Activated CD4-positive, alpha-beta memory T cell treated with anti-CD3 and anti-CD28 coated beads for 36 hours (primary cell): ENCODE measurements around the gene BTN3A1. TPM values are rescaled to one million over a fixed set of nuclear protein-coding genes. Genes with fewer than 3 reads are reported as not detected.
"Not testable (repeated sequence)": the region's sequence is repeated elsewhere in the genome, so short reads cannot be mapped to it uniquely, and the experiment has no call there.

ENCODE experiments used
- CTCF ChIA-PET: fragments of 350-600 bp; sonication (Branson Sonifier 250); formaldehyde crosslinking; loops from one replicate; lab custom pipeline; 2021; ENCODE audit warnings: antibody characterized with exemption, inconsistent platforms; lab: Charles Lee
- POLR2A ChIA-PET: fragments of 350-600 bp; sonication (Branson Sonifier 250); formaldehyde crosslinking; loops from one replicate; lab custom pipeline; 2021; ENCODE audit warnings: antibody characterized with exemption; lab: Charles Lee
- DNase-seq: peaks from one replicate; pipeline ENCODE4 v3.0.0-alpha.2; 2020
- H3K27ac Mint-ChIP-seq: one replicate; pipeline ENCODE4 v1.8.0; 2021; ENCODE audit warnings: mixed read lengths
- H3K27me3 Mint-ChIP-seq: one replicate; pipeline ENCODE4 v1.8.0; 2021; ENCODE audit warnings: mixed read lengths
- H3K36me3 Mint-ChIP-seq: one replicate; pipeline ENCODE4 v1.8.0; 2021; ENCODE audit warnings: mixed read lengths
- H3K4me1 Mint-ChIP-seq: one replicate; pipeline ENCODE4 v1.8.0; 2021; ENCODE audit warnings: low read depth, mixed read lengths
- H3K4me3 Mint-ChIP-seq: one replicate; pipeline ENCODE4 v1.8.0; 2021; ENCODE audit warnings: mild to moderate bottlenecking, mixed read lengths
- H3K9me3 Mint-ChIP-seq: one replicate; pipeline ENCODE4 v1.8.0; 2021; ENCODE audit warnings: mixed read lengths
- intact Hi-C: fragments of 100-400 bp; cut with micrococcal nuclease; formaldehyde crosslinking; loops from one replicate; pipeline ENCODE4 v1.15.1; 2023
- total RNA-seq, 2 experiments: library from RNA; stranded (reverse); gene quantifications; one replicate each; pipeline ENCODE4 v1.2.3, GENCODE V29; 2021

Gene BTN3A1
- total RNA-seq, 2 experiments from 2014 or later: 36.5 to 39.0 TPM

- no peaks in the 10 kb centered on the region for H3K27me3 Mint-ChIP-seq
- ChIA-PET POLR2A (no interaction called here), CTCF (interaction anchor here (1.5 to 2.1 kb wide), 2 partner anchors 205 to 232 kb away, joined by 5 read pairs; no protein-coding TSS in a partner anchor)
- DNase-seq: peak; percentile 18
- H3K4me1 Mint-ChIP-seq: peaks cover 54% of the 10 kb centered on the region
- H3K27ac Mint-ChIP-seq: no peak overlapping the region
- H3K9me3 Mint-ChIP-seq: no peaks in the 10 kb centered on the region
- H3K36me3 Mint-ChIP-seq: peaks cover 9% of the 10 kb centered on the region
- H3K4me3 Mint-ChIP-seq: no peak overlapping the region
- intact Hi-C loops: loop anchor here (2.0 kb wide), 1 partner anchor 39 kb away; the partner anchor contains the start of gene BTN3A1
These were observed 38.0 kb upstream of the BTN3A1 start for GRCh38 chr6:26363882-26364701.

GRCh38 chr6:26365633-26365995 lies 36.5 kb upstream of the BTN3A1 start:
- H3K36me3 Mint-ChIP-seq: peaks cover 20% of the 10 kb centered on the region
- H3K4me1 Mint-ChIP-seq: peaks cover 65% of the 10 kb centered on the region
- intact Hi-C loops: loop anchor here (1.0 to 5.0 kb wide), 5 partner anchors 18 to 108 kb away; partner anchors contain the start of genes BTN2A2, BTN3A1 and BTN3A3
- H3K27ac Mint-ChIP-seq: no peak overlapping the region
- DNase-seq: no peak
- ChIA-PET CTCF (no interaction called here), POLR2A (no interaction called here)
- no peaks in the 10 kb centered on the region for H3K9me3 Mint-ChIP-seq
- no peak overlapping the region for H3K4me3 Mint-ChIP-seq
- no peaks in the 10 kb centered on the region for H3K27me3 Mint-ChIP-seq

- Mint-ChIP-seq H3K4me1 (peaks cover 59% of the 10 kb centered on the region), H3K27me3 (no peaks in the 10 kb centered on the region), H3K9me3 (no peaks in the 10 kb centered on the region), H3K4me3 (peak overlapping the region; percentile 76), H3K27ac (peak overlapping the region; percentile 67), H3K36me3 (peaks cover 20% of the 10 kb centered on the region)
- ChIA-PET CTCF (interaction anchor here (1.6 kb wide), 1 partner anchor 229 kb away, joined by 3 read pairs; no protein-coding TSS in a partner anchor), POLR2A (no interaction called here)
- intact Hi-C loops: loop anchor here (5.0 kb wide), 1 partner anchor 76 kb away; the partner anchor contains the start of gene BTN3A3
- no peak for DNase-seq
These were observed 35.6 kb upstream of the BTN3A1 start for GRCh38 chr6:26366504-26366903.

- Mint-ChIP-seq H3K27me3 (no peaks in the 10 kb centered on the region), H3K4me3 (peak overlapping the region; percentile 68), H3K4me1 (peaks cover 57% of the 10 kb centered on the region), H3K27ac (peak overlapping the region; percentile 71), H3K36me3 (peaks cover 23% of the 10 kb centered on the region), H3K9me3 (no peaks in the 10 kb centered on the region)
- intact Hi-C loops: loop anchor here (5.0 kb wide), 1 partner anchor 75 kb away; the partner anchor contains the start of gene BTN3A3
- ChIA-PET CTCF (interaction anchor here (1.6 kb wide), 1 partner anchor 229 kb away, joined by 3 read pairs; no protein-coding TSS in a partner anchor), POLR2A (interaction anchor here (1.1 kb wide), 1 partner anchor 150 kb away, joined by 3 read pairs; a partner anchor contains a TSS)
- no peak for DNase-seq
These were observed 35.0 kb upstream of the BTN3A1 start for GRCh38 chr6:26367114-26367513.

- peaks cover 43% of the 10 kb centered on the region for H3K4me1 Mint-ChIP-seq
- CTCF ChIA-PET: not testable (repeated sequence)
These were observed 30.3 kb upstream of the BTN3A1 start for GRCh38 chr6:26371813-26372212.

DNA sequence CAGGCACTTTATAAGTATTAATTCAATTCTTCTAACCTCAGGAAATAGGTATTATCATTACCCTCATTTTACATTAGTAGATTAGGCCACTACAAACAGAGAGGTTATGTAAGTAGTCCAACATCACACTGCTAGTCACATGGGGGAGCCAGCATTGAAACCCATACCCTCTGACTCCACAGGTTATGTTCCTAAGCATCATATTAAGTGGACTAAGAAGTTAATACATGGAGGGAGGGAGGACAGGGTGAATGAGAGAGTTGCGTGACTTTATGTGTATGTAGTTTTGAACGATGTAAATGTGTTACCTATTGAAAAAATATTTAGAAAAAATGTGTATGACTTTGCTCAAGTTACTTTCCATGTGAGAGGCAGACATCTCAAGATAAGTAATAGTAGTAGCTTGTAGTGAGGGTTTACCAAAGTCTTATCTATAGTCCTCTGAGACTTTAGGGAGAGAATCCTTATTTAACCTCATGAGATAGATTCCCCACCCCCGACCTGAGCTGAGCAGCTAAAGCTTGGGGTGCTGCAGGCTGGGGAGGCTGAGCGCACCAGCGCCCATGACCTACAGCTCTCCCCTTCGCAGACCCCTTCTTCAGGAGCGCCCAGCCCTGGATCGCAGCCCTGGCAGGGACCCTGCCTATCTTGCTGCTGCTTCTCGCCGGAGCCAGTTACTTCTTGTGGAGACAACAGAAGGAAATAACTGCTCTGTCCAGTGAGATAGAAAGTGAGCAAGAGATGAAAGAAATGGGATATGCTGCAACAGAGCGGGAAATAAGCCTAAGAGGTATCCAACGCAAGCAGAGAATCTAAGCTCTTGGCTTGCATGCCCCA lies 29.5 kb upstream of the BTN3A1 start:
- no peaks in the 10 kb centered on the region for H3K9me3 Mint-ChIP-seq
- H3K27me3 Mint-ChIP-seq: no peaks in the 10 kb centered on the region
- H3K4me3 Mint-ChIP-seq: no peak overlapping the region
- intact Hi-C loops: no loop called here
- ChIA-PET POLR2A (no interaction called here), CTCF (no interaction called here)
- H3K36me3 Mint-ChIP-seq: peaks cover 53% of the 10 kb centered on the region
- H3K4me1 Mint-ChIP-seq: peaks cover 36% of the 10 kb centered on the region
- no peak overlapping the region for H3K27ac Mint-ChIP-seq
- DNase-seq: no peak

More at GRCh38 chr6:26371813-26372212, 30.3 kb upstream of the BTN3A1 start:
- peak overlapping the region; percentile 38 for H3K27ac Mint-ChIP-seq
- H3K9me3 Mint-ChIP-seq, intact Hi-C loops, H3K4me3 Mint-ChIP-seq, H3K27me3 Mint-ChIP-seq, DNase-seq, POLR2A ChIA-PET: not testable (repeated sequence)
- H3K36me3 Mint-ChIP-seq: peaks cover 55% of the 10 kb centered on the region

DNA sequence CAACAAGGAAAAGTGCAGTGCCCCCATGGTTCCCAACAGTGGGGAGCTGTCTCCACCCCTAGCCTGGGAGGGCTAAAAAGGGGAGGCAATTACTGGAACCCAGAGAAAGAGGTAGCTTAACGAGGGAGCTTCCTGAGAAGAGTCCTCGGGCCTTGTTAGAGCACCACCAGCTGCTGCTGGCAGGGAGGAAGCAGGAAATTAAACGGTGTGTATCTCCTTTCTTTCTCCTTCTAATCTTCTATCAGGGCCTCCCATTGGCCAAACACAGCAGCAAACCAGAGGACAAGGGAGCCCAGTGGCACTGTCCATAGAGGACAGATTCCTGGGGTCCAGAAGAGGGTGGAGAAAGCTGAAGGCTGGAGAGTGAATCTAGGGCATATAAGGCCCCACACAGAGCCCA lies 26.8 kb upstream of the BTN3A1 start:
- H3K27me3 Mint-ChIP-seq: no peaks in the 10 kb centered on the region
- peaks cover 39% of the 10 kb centered on the region for H3K36me3 Mint-ChIP-seq
- intact Hi-C loops: no loop called here
- ChIA-PET CTCF (no interaction called here), POLR2A (no interaction called here)
- peak overlapping the region; percentile 46 for H3K27ac Mint-ChIP-seq
- H3K4me3 Mint-ChIP-seq: no peak overlapping the region
- no peaks in the 10 kb centered on the region for H3K9me3 Mint-ChIP-seq
- peaks cover 21% of the 10 kb centered on the region for H3K4me1 Mint-ChIP-seq
- no peak for DNase-seq

DNA sequence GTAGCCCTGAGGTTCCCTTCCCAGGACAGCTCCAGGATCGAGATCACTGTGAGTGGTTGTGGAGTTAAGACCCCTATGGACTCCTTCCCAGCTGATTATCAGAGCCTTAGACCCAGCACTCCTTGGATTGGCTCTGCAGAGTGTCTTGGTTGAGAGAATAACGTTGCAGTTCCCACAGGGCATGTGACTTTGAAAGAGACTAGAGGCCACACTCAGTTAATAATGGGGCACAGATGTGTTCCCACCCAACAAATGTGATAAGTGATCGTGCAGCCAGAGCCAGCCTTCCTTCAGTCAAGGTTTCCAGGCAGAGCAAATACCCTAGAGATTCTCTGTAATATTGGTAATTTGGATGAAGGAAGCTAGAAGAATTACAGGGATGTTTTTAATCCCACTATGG lies 24.4 kb upstream of the BTN3A1 start:
- POLR2A ChIA-PET: no interaction called here
- intact Hi-C loops: no loop called here
- H3K27ac Mint-ChIP-seq: no peak overlapping the region

GRCh38 chr6:26378143-26378542 lies 23.9 kb upstream of the BTN3A1 start:
- CTCF ChIA-PET: interaction anchor here (2.0 kb wide), 1 partner anchor 218 kb away, joined by 4 read pairs; no protein-coding TSS in a partner anchor
- POLR2A ChIA-PET: not testable (repeated sequence)

More for the DNA sequence above, 24.4 kb upstream of the BTN3A1 start:
- no peak for DNase-seq
- CTCF ChIA-PET: interaction anchor here (2.0 kb wide), 1 partner anchor 218 kb away, joined by 4 read pairs; no protein-coding TSS in a partner anchor
- H3K36me3 Mint-ChIP-seq: peaks cover 31% of the 10 kb centered on the region
- no peak overlapping the region for H3K4me3 Mint-ChIP-seq
- no peaks in the 10 kb centered on the region for H3K27me3 Mint-ChIP-seq
- peaks cover 16% of the 10 kb centered on the region for H3K4me1 Mint-ChIP-seq
- no peaks in the 10 kb centered on the region for H3K9me3 Mint-ChIP-seq

DNA sequence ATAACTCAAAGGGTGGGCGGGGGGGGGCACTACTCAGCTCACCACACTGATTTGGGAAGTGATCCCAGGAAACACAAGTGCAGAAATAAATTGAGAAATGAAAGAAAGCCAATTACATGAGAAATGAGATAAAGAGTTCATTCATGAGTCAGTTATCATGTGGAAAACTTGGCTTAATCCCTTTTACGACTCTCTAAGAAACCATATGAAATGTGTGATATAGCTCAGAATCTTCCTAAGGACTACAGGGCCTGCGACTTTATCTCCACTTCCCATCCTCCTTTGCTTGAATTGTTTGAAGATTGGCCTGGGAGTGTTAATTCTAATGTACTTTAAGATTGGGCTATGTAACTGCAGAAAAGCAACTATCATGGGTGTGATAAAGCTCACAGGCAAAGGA lies 22.8 kb upstream of the BTN3A1 start:
- no peak overlapping the region for H3K27ac Mint-ChIP-seq
- POLR2A ChIA-PET: interaction anchor here (0.7 to 1.0 kb wide), 2 partner anchors 10 to 93 kb away, joined by 3 to 4 read pairs; no protein-coding TSS in a partner anchor
- no peak overlapping the region for H3K4me3 Mint-ChIP-seq

More at GRCh38 chr6:26378143-26378542, 23.9 kb upstream of the BTN3A1 start:
- H3K9me3 Mint-ChIP-seq, H3K27me3 Mint-ChIP-seq, intact Hi-C loops, DNase-seq, H3K4me3 Mint-ChIP-seq, H3K27ac Mint-ChIP-seq: not testable (repeated sequence)
- Mint-ChIP-seq H3K4me1 (peaks cover 20% of the 10 kb centered on the region), H3K36me3 (peaks cover 28% of the 10 kb centered on the region)

DNA sequence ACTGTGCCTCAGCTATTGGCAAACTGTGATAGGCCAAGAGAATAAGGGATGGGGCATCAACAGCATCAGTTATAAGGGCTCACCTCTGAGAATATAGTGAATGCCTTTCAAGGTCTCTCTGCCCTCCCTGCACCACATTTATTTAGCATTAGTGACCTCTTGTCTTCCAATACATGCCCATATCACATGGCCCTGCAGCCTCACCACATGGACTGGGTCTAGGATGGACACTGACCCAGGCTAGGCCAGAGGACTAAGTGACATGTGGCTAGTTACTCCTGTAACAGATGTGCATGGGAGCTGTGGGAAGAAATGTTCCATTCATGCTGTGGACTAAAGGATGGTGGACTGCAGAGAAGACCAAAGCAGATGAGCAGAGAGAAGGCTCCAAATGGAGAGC lies 22.3 kb upstream of the BTN3A1 start:
- Mint-ChIP-seq H3K27me3 (no peaks in the 10 kb centered on the region), H3K9me3 (no peaks in the 10 kb centered on the region), H3K4me1 (peaks cover 27% of the 10 kb centered on the region), H3K27ac (no peak overlapping the region), H3K36me3 (peaks cover 15% of the 10 kb centered on the region), H3K4me3 (no peak overlapping the region)
- ChIA-PET CTCF (interaction anchor here (0.6 kb wide), 1 partner anchor 167 kb away, joined by 3 read pairs; no protein-coding TSS in a partner anchor), POLR2A (interaction anchor here (1.0 kb wide), 1 partner anchor 10 kb away, joined by 3 read pairs; no protein-coding TSS in a partner anchor)
- intact Hi-C loops: no loop called here
- DNase-seq: no peak

More for the DNA sequence above, 22.8 kb upstream of the BTN3A1 start:
- DNase-seq: no peak
- CTCF ChIA-PET: no interaction called here
- H3K27me3 Mint-ChIP-seq: no peaks in the 10 kb centered on the region
- H3K9me3 Mint-ChIP-seq: no peaks in the 10 kb centered on the region
- intact Hi-C loops: no loop called here
- peaks cover 24% of the 10 kb centered on the region for H3K4me1 Mint-ChIP-seq
- H3K36me3 Mint-ChIP-seq: peaks cover 19% of the 10 kb centered on the region
